ENCODE measurements around the gene OR2T1.
"Not testable (repeated sequence)": the region's sequence is repeated elsewhere in the genome, so short reads cannot be mapped to it uniquely, and the experiment has no call there.

Gene OR2T1

GRCh38 chr1:248436303-248436702 lies 33.5 kb downstream of the OR2T1 start:
- not testable (repeated sequence) for DNase-seq

GRCh38 chr1:248438668-248439067 lies 35.8 kb downstream of the OR2T1 start:
- not testable (repeated sequence) for DNase-seq

DNA sequence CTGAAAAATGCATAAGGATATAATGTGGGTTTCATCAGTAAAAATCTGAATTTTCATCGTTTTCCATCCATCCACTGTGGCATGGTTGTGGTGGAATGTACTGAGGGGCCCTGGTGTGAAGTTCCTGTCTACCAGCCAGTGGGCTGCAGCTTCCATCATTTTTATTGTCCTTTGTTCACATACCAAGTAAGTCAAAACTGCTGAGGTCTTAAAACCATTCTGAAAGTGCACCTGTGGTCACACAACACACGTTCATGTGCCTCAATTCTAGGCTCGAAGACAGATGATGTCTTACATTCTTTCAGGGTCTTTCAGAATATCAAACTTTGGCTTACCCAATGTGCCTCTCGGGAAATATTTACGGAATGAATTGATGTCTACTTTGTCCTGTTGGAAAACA lies 36.4 kb downstream of the OR2T1 start:
- DNase-seq: not testable (repeated sequence)

- not testable (repeated sequence) for DNase-seq
Measured at GRCh38 chr1:248442500-248443277, 39.8 kb downstream of the OR2T1 start.

DNA sequence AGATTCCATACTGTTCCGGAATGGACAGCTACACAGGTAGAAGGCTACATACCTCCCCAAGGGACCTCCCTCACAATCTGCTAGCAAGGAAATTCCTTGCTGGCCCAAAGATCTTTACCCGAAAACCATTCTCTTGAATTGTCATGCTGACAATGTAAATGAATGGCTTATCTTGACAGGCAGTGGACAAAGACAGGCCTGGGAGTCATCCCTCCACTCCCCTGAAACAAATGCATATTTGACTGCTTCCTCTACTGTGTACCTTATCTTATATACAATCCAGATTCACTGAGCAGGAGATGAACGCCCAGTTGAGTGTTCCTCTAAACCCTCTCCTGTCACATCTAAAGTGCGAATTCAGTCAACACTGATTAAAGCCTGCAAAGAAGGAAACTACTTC lies 41.8 kb downstream of the OR2T1 start:
- DNase-seq: not testable (repeated sequence)

DNA sequence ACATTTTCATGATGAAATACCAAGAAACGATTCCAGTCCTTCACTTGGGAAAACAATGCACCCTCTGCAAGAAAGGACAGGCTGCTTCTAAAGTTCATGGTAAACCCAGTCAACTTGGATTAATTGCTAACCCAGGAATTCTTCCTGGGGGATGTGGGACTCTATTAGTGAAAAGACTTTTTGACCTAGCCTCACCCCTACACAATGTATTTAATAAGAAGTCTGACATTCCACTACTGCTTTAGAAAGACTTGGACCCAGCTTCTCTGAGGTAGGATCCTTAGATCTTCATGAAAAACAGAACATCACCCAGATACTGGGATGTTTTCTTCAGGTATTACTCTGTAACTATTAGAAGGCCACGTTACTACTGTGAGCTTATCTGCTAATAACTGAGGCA lies 42.6 kb downstream of the OR2T1 start, which contains the start of gene OR2T2:
Gene OR2T2, plus strand, starts transcription at position 239 of the 400 bp plus-strand sequence. CDS start 7,161 bp downstream, outside the sequence.
- not testable (repeated sequence) for DNase-seq

DNA sequence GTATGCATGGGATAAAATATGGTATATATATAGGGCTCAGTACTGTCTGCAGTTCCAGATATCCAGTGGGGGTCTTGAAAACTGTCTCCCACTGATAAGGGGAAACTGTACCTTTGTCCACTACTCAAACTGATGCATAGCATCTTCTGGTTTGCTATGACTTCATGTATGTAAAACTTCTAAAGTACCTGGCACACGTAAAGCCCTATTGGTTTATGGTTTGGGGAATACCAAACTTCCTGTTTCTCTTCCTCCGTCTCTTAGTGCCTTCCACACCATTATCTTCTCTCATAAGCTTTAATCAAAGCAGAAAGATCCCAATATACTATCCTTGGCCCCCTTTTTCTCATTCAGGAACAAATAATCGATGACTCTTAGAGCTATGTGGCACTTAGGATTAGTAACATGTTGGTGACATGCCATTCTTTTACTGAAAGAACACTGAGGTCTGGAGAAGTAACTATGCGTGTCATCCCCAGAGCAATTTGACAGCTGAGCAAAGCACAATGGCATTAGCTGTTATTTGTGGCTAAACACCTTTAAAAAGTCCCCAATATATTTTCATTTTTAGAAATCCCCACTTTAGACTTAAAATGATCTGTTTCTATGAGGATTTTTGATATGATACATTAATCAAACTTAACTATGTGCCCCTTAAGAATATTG lies 45.7 kb downstream of the OR2T1 start:
- DNase-seq: not testable (repeated sequence)

- DNase-seq: not testable (repeated sequence)
Measured at GRCh38 chr1:248449821-248450465, 47.1 kb downstream of the OR2T1 start.

GRCh38 chr1:248450466-248451145 lies 47.8 kb downstream of the OR2T1 start:
- not testable (repeated sequence) for DNase-seq

DNA sequence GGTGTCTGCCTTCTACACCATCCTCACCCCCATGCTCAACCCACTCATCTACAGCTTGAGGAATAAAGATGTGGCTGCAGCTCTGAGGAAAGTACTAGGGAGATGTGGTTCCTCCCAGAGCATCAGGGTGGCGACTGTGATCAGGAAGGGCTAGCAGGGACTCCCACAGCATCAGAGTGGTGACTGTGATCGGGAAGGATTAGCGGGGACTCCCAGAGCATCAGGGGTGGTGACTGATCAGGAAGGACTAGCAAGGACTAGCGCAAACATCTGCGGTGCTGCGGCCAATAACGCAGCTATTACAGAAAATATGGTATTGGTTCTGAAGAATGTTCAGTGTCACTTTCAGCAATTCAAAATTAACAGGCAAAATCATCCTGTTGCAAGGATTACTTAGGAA lies 50.8 kb downstream of the OR2T1 start:
- not testable (repeated sequence) for DNase-seq

- not testable (repeated sequence) for DNase-seq
Measured at GRCh38 chr1:248455045-248455444, 52.2 kb downstream of the OR2T1 start.

DNA sequence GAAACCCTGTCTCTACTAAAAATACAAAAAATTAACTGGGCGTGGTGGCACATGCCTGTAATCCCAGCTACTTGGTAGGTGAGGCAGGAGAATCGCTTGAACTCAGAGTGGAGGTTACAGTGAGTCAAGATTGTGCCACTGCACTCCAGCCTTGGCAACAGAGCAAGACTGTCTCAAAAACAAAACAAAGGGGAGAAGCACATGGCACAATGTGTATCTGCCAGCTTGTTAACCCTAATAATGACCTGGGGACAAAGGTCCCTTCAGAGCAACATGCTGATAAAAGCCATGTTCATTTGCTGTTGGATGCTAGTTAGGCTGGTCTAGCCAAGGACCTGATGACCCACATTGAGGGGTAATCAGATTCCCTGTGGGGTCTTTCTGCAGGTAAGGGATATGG lies 53.8 kb downstream of the OR2T1 start:
- DNase-seq: not testable (repeated sequence)

Data from activated T-cell treated with anti-CD3 and anti-CD28 coated beads, Interleukin-2, amount 50 U/mL, for 1 hour (primary cell).